Gastrocnemius medialis (tissue), 4 donors: ENCODE measurements around the gene NUDT22. TPM values are rescaled to one million over a fixed set of nuclear protein-coding genes. Genes with fewer than 3 reads are reported as not detected.

ENCODE experiments used
- ATAC-seq, 2 donors: fragments of 150-250 bp; one replicate each; pipeline ENCODE4 v1.9.1; 2016
- DNase-seq, 2 donors: peaks; one replicate each; pipeline ENCODE4 v3.0.0-alpha.2; 2019
- H3K27ac ChIP-seq, 4 donors: fragments of 200-600 bp; sonication (generic); 1 replicate in 1 of 4; 2 replicates in 3 of 4; pipeline ENCODE4 v1.5.1; 2016 to 2018; ENCODE audit warnings: mild to moderate bottlenecking in 2 of 4, moderate library complexity in 1 of 4
- H3K27me3 ChIP-seq, 3 donors: fragments of 200-600 bp; sonication (generic) in 2 of 3; 1 replicate in 1 of 3; 2 replicates in 2 of 3; pipeline versions ENCODE4 v1.5.1 to v1.6.0; 2016 to 2019; ENCODE audit warnings: mild to moderate bottlenecking in 1 of 3, moderate library complexity in 1 of 3
- H3K36me3 ChIP-seq, 2 donors: fragments of 200-600 bp; sonication (generic) in 1 of 2; one replicate each; pipeline ENCODE4 v1.5.1; 2017 to 2018
- H3K4me1 ChIP-seq, 2 donors: fragments of 200-600 bp; sonication (generic) in 1 of 2; one replicate each; pipeline ENCODE4 v1.5.1; 2016 to 2017; ENCODE audit warnings: mild to moderate bottlenecking in 2 of 2
- H3K4me3 ChIP-seq, 4 donors: fragments of 200-600 bp; sonication (generic) in 3 of 4; 1 replicate in 1 of 4; 2 replicates in 3 of 4; pipeline ENCODE4 v1.5.1; 2016 to 2019; ENCODE audit warnings: mild to moderate bottlenecking in 2 of 4
- H3K9me3 ChIP-seq, 3 donors: fragments of 200-600 bp; sonication (generic) in 2 of 3; 1 replicate in 1 of 3; 2 replicates in 2 of 3; pipeline ENCODE4 v1.5.1; 2016 to 2019
- POLR2A ChIP-seq, 2 donors: fragments of 450-650 bp; IDR thresholded peaks; one replicate each; pipeline ENCODE4 v1.6.1; 2017; ENCODE audit warnings: antibody characterized with exemption in 2 of 2, mild to moderate bottlenecking in 2 of 2, moderate library complexity in 2 of 2
- in situ Hi-C, 4 donors: fragments of 200-750 bp; cut with MboI; loops; one replicate each; pipeline versions ENCODE4 v1.15.0 to v1.8.0; 2017; ENCODE audit warnings: low sequenced_read_pairs in 4 of 4
- intact Hi-C: fragments of 100-400 bp; cut with DNase I; formaldehyde crosslinking; loops from one replicate; pipeline ENCODE4 v1.15.1; 2023; ENCODE audit warnings: low total_unique reads
- total RNA-seq, 4 donors: library from RNA; depleted of rRNA; stranded (reverse); fragments of >200 nt; gene quantifications; one replicate each; pipeline versions ENCODE4 v1.1.0 to v1.2.3, GENCODE V29; 2016
- TF ChIP-seq, protein P1 (sequence below), 5 experiments: fragments of 450-650 bp in 3 of 5; fragments of 200-600 bp in 2 of 5; sonication (generic) in 2 of 5; IDR thresholded peaks in 4 of 5; conservative IDR thresholded peaks in 1 of 5; 1 replicate in 4 of 5; 2 replicates in 1 of 5; pipeline ENCODE4 v1.5.1; 2016 to 2019; ENCODE audit warnings: antibody characterized with exemption in 5 of 5, mild to moderate bottlenecking in 3 of 5, moderate library complexity in 3 of 5

The NUDT22 gene
- total RNA-seq, 4 donors from 2014 or later, result 32.3 to 70.7 (median 53.4) TPM

DNA sequence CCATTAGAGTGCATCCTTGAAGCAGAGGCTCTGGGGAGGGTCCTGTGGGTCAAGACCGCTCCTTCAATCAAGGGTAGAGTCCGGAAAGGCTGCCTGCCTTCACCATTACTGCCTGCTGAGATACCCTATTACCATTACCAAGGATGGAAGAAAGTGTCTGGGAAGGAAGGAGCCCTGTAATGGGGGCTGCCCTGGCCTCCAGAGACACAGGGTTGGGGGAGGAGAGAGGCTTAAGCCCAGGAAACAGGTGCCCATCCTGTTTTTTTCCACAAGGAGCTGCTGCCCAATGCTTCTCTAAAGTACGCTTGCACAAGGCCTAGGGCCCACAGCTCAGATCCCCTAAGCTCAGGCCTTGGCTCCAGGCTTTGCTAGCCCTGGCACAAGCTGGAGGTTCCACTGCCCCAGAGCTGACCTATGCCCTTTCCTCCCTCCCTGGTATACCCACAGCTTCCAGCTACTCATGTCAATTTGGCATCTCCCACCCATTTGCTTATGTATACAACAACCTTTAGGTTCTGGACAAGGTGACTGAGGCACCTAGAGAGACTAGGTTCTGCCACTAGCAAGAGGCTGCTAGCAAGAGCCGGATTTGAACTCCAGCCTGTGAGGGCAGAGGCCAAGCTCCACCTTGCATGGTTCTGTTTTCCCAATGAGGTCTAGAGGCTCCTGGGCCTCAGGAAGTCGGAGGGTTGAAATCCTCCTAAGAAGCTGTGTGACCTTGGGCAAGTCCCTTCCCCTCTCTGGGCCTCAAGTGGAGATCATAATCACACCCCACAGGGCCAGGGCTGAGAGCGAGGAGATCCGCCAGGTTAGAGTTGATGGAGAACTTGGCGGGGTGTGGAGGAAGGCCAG, 23.7 kb downstream of the NUDT22 start:
- ATAC-seq, result no peak
- Histone ChIP-seq H3K9me3 (no peaks in the 10 kb centered on the region), H3K36me3 (no peaks in the 10 kb centered on the region), H3K4me3 (no peak overlapping the region), H3K4me1 (peaks cover 42 to 44% of the 10 kb centered on the region in 2 donors), H3K27ac (no peak overlapping the region), H3K27me3 (no peaks in the 10 kb centered on the region)
- in situ Hi-C loops (no loop called here), intact Hi-C loops (loop anchor here (10.0 kb wide), 1 partner anchor 625 kb away; the partner anchor contains the start of gene EHD1)
- no peak for DNase-seq
- TF ChIP-seq, protein P1, sequence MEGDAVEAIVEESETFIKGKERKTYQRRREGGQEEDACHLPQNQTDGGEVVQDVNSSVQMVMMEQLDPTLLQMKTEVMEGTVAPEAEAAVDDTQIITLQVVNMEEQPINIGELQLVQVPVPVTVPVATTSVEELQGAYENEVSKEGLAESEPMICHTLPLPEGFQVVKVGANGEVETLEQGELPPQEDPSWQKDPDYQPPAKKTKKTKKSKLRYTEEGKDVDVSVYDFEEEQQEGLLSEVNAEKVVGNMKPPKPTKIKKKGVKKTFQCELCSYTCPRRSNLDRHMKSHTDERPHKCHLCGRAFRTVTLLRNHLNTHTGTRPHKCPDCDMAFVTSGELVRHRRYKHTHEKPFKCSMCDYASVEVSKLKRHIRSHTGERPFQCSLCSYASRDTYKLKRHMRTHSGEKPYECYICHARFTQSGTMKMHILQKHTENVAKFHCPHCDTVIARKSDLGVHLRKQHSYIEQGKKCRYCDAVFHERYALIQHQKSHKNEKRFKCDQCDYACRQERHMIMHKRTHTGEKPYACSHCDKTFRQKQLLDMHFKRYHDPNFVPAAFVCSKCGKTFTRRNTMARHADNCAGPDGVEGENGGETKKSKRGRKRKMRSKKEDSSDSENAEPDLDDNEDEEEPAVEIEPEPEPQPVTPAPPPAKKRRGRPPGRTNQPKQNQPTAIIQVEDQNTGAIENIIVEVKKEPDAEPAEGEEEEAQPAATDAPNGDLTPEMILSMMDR (IDR thresholded peaks at IDR 0.05 in 4 of 5, conservative IDR thresholded peaks at IDR 0.05 in 1 of 5), result no peak
- TF ChIP-seq POLR2A (IDR thresholded peaks at IDR 0.05), result no peak

DNA sequence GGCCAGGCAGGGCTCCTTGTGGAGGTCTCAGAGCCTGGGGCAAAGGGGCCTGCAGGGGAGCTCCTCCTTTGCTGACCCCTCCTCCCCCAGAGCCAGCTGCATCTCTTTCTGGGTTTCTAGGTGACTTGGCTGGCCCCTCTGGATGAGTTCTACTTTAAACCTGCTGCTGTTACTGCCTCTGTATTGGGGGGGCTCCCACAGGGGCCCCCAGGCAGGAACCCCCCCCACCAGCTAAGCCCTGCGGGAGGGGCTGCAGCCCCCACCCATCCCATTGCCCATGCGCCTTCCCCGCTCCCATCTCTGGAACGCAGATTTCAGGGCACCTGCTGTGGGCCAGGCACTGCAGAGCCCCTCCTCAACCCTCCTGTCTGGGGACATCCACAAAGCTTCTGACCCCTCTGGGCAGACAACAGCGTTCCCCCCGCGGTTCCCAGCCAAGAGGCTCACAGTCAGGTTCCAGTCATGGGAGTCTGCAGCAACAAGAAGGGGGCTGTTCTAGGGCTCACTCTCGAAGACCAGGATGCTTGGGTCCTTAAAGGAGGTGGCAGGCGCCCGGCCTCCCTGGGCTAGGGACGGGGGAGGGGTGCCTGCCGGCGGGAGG, 24.4 kb downstream of the NUDT22 start:
- ATAC-seq (no peak), DNase-seq (no peak)
- Histone ChIP-seq H3K4me3 (peak overlapping the region; percentile 59 to 83 (median 68)), H3K27ac (peak overlapping the region in 3 of 4 donors; percentile 76 to 82 (median 77)), H3K36me3 (peaks cover 0 to 7% of the 10 kb centered on the region in 2 donors), H3K27me3 (no peaks in the 10 kb centered on the region), H3K9me3 (no peaks in the 10 kb centered on the region), H3K4me1 (peaks cover 37 to 39% of the 10 kb centered on the region in 2 donors)
- in situ Hi-C loops (no loop called here), intact Hi-C loops (loop anchor here (1.0 kb wide), 4 partner anchors 19 to 55 kb away; partner anchors contain the start of gene ESRRA)
- TF ChIP-seq, protein P1 (IDR thresholded peaks at IDR 0.05 in 4 of 5, conservative IDR thresholded peaks at IDR 0.05 in 1 of 5), result no peak
- TF ChIP-seq POLR2A (IDR thresholded peaks at IDR 0.05), result no peak

DNA sequence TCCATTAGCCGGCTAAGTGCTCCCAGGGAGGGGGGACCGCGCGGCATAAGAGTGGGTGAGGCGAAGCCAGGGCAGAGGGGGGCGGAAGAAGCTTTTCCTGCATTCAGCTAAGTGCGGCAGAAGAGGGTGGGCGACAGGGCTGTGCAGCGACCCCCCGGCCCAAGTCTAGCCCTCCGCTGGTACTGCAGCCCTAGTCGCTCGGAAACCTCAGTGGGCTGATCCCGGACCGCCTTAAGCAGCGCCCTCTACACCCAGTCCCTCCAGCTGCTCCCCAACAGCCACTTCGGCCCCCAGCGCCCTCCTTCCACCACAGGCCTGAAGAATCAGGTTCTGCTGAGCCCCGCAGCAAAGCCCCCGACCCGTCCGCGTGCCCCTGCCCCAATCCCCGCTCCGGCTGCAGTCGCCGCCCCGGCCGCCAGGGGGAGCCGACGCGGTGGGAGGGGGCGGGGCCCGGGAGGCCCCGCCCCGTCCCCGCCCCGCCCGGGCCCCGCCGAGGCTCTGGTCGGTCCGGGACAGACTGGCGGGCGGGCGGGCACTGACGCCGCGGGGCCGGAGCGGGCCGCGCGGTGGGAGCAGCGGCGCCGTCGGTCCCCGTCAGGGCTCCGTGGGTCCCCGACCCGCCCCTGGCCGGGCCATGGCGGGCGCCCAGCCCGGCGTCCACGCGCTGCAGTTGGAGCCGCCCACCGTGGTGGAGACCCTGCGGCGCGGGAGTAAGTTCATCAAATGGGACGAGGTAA, 25.1 kb downstream of the NUDT22 start, which contains the start of gene PLCB3:
Gene PLCB3 (plus strand): TSS at position 515 of the 737 bp plus-strand sequence. CDS start 120 bp downstream, at position 635.
- peak; percentile 40 to 50 for ATAC-seq
- in situ Hi-C loops (no loop called here), intact Hi-C loops (loop anchor here (1.0 kb wide), 4 partner anchors 18 to 54 kb away; partner anchors contain the start of gene ESRRA)
- H3K27me3 ChIP-seq, result no peaks in the 10 kb centered on the region
- TF ChIP-seq, protein P1 (IDR thresholded peaks at IDR 0.05 in 4 of 5, conservative IDR thresholded peaks at IDR 0.05 in 1 of 5), result peak; percentile 79 to 98 (median 94)
- peak; percentile 82 to 86 for TF ChIP-seq POLR2A (IDR thresholded peaks at IDR 0.05)
- peaks cover 0 to 10% of the 10 kb centered on the region in 2 donors for H3K36me3 ChIP-seq
- H3K4me1 ChIP-seq, result peaks cover 36 to 37% of the 10 kb centered on the region in 2 donors
- H3K4me3 ChIP-seq, result peak within 1 kb of the TSS; percentile 65 to 92 (median 78)
- H3K27ac ChIP-seq, result peak within 1 kb of the TSS; percentile 67 to 82 (median 76)
- no peaks in the 10 kb centered on the region for H3K9me3 ChIP-seq
- DNase-seq, result no peak

DNA sequence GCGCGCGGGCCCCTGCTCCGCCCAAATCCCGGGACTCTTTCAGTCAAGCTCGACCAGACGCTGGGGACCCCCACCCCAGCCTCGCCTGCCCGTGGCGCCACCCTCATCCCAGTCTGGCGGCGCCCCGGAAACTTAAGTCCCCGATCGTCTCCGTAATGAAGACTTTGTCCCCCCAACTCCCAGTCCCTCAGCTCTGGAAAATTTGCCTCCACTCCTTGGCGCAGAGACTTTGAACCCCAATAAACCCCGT, 25.6 kb downstream of the NUDT22 start:
- peak overlapping the region; percentile 67 to 82 (median 76) for H3K27ac ChIP-seq
- no peaks in the 10 kb centered on the region for H3K27me3 ChIP-seq
- TF ChIP-seq, protein P1 (IDR thresholded peaks at IDR 0.05 in 4 of 5, conservative IDR thresholded peaks at IDR 0.05 in 1 of 5), result no peak
- peak in 1 of 2 donors; percentile 39 for TF ChIP-seq POLR2A (IDR thresholded peaks at IDR 0.05)
- ATAC-seq (no peak), DNase-seq (no peak)
- peak overlapping the region; percentile 65 to 92 (median 78) for H3K4me3 ChIP-seq
- no peaks in the 10 kb centered on the region for H3K9me3 ChIP-seq
- in situ Hi-C loops (no loop called here), intact Hi-C loops (loop anchor here (1.0 kb wide), 4 partner anchors 18 to 54 kb away; partner anchors contain the start of gene ESRRA)
- H3K36me3 ChIP-seq, result peaks cover 0 to 15% of the 10 kb centered on the region in 2 donors
- peaks cover 36 to 37% of the 10 kb centered on the region in 2 donors for H3K4me1 ChIP-seq
